Hepatocyte (in vitro differentiated cells): ENCODE results near the gene RABAC1. TPM values are rescaled to one million over a fixed set of nuclear protein-coding genes. Genes with fewer than 3 reads are reported as not detected.

Experiments
- DNase-seq: peaks from one replicate; pipeline ENCODE4 v3.0.0-alpha.2; 2016; ENCODE audit warnings: low spot score
- H2AFZ ChIP-seq: fragments of 200-600 bp; sonication (generic); 2 replicates; pipeline ENCODE4 v1.6.0; 2016; ENCODE audit warnings: antibody characterized with exemption, mild to moderate bottlenecking
- H3K27ac ChIP-seq: fragments of 200-600 bp; sonication (generic); 2 replicates; pipeline ENCODE4 v1.5.1; 2016; ENCODE audit warnings: mild to moderate bottlenecking
- H3K27me3 ChIP-seq: fragments of 200-600 bp; sonication (generic); 2 replicates; pipeline ENCODE4 v1.6.1; 2016
- H3K36me3 ChIP-seq: fragments of 200-600 bp; sonication (generic); replicated peaks from 2 replicates; pipeline ENCODE4 v1.5.1; 2016; ENCODE audit warnings: low read depth; ENCODE audit not compliant: insufficient read depth
- H3K4me1 ChIP-seq: fragments of 200-600 bp; sonication (generic); 2 replicates; pipeline ENCODE4 v1.5.1; 2016; ENCODE audit warnings: mild to moderate bottlenecking, moderate library complexity; ENCODE audit not compliant: insufficient read depth
- H3K4me2 ChIP-seq: fragments of 200-600 bp; sonication (generic); 2 replicates; pipeline ENCODE4 v1.6.0; 2016
- H3K4me3 ChIP-seq: fragments of 200-600 bp; sonication (generic); 2 replicates; pipeline ENCODE4 v1.5.1; 2016; ENCODE audit warnings: mild to moderate bottlenecking
- H3K79me2 ChIP-seq: fragments of 200-600 bp; sonication (generic); 2 replicates; pipeline ENCODE4 v1.6.0; 2017; ENCODE audit warnings: mild to moderate bottlenecking
- H3K9me2 ChIP-seq: fragments of 200-600 bp; sonication (generic); replicated peaks from 2 replicates; pipeline ENCODE4 v1.6.0; 2017; ENCODE audit warnings: mild to moderate bottlenecking; ENCODE audit not compliant: insufficient read depth
- H3K9me3 ChIP-seq: fragments of 200-600 bp; sonication (generic); 2 replicates; pipeline ENCODE4 v1.5.1; 2016; ENCODE audit warnings: low read depth, mild to moderate bottlenecking
- H4K20me1 ChIP-seq: fragments of 200-600 bp; sonication (generic); 2 replicates; pipeline ENCODE4 v1.6.0; 2016; ENCODE audit warnings: mild to moderate bottlenecking; ENCODE audit not compliant: insufficient read depth, poor library complexity, severe bottlenecking
- CTCF ChIP-seq: fragments of 200-600 bp; sonication (generic); IDR thresholded peaks from 2 replicates; pipeline ENCODE4 v1.5.1; 2016; ENCODE audit warnings: antibody characterized with exemption, mild to moderate bottlenecking; ENCODE audit not compliant: poor library complexity
- EZH2 ChIP-seq: fragments of 200-600 bp; sonication (generic); IDR thresholded peaks from 2 replicates; pipeline ENCODE4 v1.6.1; 2016; ENCODE audit warnings: antibody characterized with exemption, mild to moderate bottlenecking, borderline replicate concordance
- EZH2phosphoT487 ChIP-seq: fragments of 200-600 bp; sonication (generic); IDR thresholded peaks from one replicate; pipeline ENCODE4 v1.6.1; 2018; ENCODE audit warnings: antibody characterized with exemption, mild to moderate bottlenecking, low read depth, moderate library complexity; ENCODE audit not compliant: unreplicated experiment, severe bottlenecking
- WGBS: methylation state at CpG from one replicate; pipeline ENCODE4 v1.1.6; 2016; ENCODE audit warnings: low lambda C conversion rate; ENCODE audit errors: missing lambda C conversion rate; 5-methylcytosine and 5-hydroxymethylcytosine counted together
- polyA plus RNA-seq: library from polyadenylated mRNA; unstranded; fragments of >200 nt; fragmentation: Nextera tagmentation; extraction: Ambion mirVana; gene quantifications from 2 replicates; pipeline ENCODE4 v1.2.1, GENCODE V29; 2016
- total RNA-seq: library from RNA; depleted of rRNA; stranded (reverse); fragments of >200 nt; gene quantifications from 2 replicates; pipeline ENCODE4 v1.2.3, GENCODE V29; 2014

Gene RABAC1
- total and polyA plus RNA-seq, 2 experiments from 2014 or later, result 203 to 395 TPM

GRCh38 chr19:41936961-41937360, 22.2 kb downstream of the RABAC1 start:
- H3K9me2 ChIP-seq, result no peaks in the 10 kb centered on the region
- H4K20me1 ChIP-seq, result no peaks in the 10 kb centered on the region
- TF ChIP-seq EZH2phosphoT487 (no peak), EZH2 (no peak), CTCF (no peak)
- no peak overlapping the region for H3K4me2 ChIP-seq
- H3K79me2 ChIP-seq, result no peaks in the 10 kb centered on the region
- DNase-seq, result no peak
- WGBS, result 70% methylated on average over 15 of the region's 15 CpGs
- no peaks in the 10 kb centered on the region for H3K9me3 ChIP-seq
- H3K27me3 ChIP-seq, result peaks cover 66% of the 10 kb centered on the region
- no peak overlapping the region for H2AFZ ChIP-seq
- H3K4me1 ChIP-seq, result no peaks in the 10 kb centered on the region
- H3K36me3 ChIP-seq, result no peaks in the 10 kb centered on the region
- H3K27ac ChIP-seq, result no peak overlapping the region
- H3K4me3 ChIP-seq, result no peak overlapping the region

- H3K27me3 ChIP-seq, result peaks cover 68% of the 10 kb centered on the region
- TF ChIP-seq EZH2phosphoT487, result no peak
- H3K4me3 ChIP-seq, result no peak overlapping the region
- H3K79me2 ChIP-seq, result no peaks in the 10 kb centered on the region
- no peaks in the 10 kb centered on the region for H3K36me3 ChIP-seq
- no peak for DNase-seq
- H3K4me2 ChIP-seq, result no peak overlapping the region
- H3K27ac ChIP-seq, result no peak overlapping the region
- no peak overlapping the region for H2AFZ ChIP-seq
- no peaks in the 10 kb centered on the region for H3K9me3 ChIP-seq
- H3K9me2 ChIP-seq, result no peaks in the 10 kb centered on the region
- 78% methylated on average over 8 of the region's 8 CpGs for WGBS
- H3K4me1 ChIP-seq, result no peaks in the 10 kb centered on the region
- H4K20me1 ChIP-seq, result no peaks in the 10 kb centered on the region
Measured at GRCh38 chr19:41936416-41936850, 22.7 kb downstream of the RABAC1 start.

- no peaks in the 10 kb centered on the region for H4K20me1 ChIP-seq
- H3K4me3 ChIP-seq, result no peak overlapping the region
- H3K9me2 ChIP-seq, result no peaks in the 10 kb centered on the region
- no peak overlapping the region for H2AFZ ChIP-seq
- no peak overlapping the region for H3K27ac ChIP-seq
- H3K36me3 ChIP-seq, result no peaks in the 10 kb centered on the region
- no peak overlapping the region for H3K4me2 ChIP-seq
- TF ChIP-seq EZH2 (no peak), CTCF (no peak), EZH2phosphoT487 (no peak)
- H3K9me3 ChIP-seq, result no peaks in the 10 kb centered on the region
- peaks cover 68% of the 10 kb centered on the region for H3K27me3 ChIP-seq
- H3K4me1 ChIP-seq, result no peaks in the 10 kb centered on the region
- no peaks in the 10 kb centered on the region for H3K79me2 ChIP-seq
- no peak for DNase-seq
- WGBS, result 51% methylated on average over 21 of the region's 26 CpGs
Measured at GRCh38 chr19:41935760-41936415, 23.2 kb downstream of the RABAC1 start.

- peak; percentile 82 for DNase-seq
- Histone ChIP-seq H3K36me3 (no peaks in the 10 kb centered on the region), H4K20me1 (no peaks in the 10 kb centered on the region), H3K79me2 (no peaks in the 10 kb centered on the region), H3K9me2 (no peaks in the 10 kb centered on the region), H2AFZ (no peak overlapping the region), H3K27me3 (peaks cover 75% of the 10 kb centered on the region), H3K4me2 (no peak overlapping the region), H3K27ac (no peak overlapping the region), H3K9me3 (no peaks in the 10 kb centered on the region), H3K4me3 (no peak overlapping the region), H3K4me1 (no peaks in the 10 kb centered on the region)
- WGBS, result 29% methylated on average over 7 of the region's 7 CpGs
- TF ChIP-seq EZH2, result peak; percentile 51
- TF ChIP-seq CTCF, result peak; percentile 83
- TF ChIP-seq EZH2phosphoT487, result no peak
Measured at GRCh38 chr19:41934849-41935374, 24.2 kb downstream of the RABAC1 start.
